Endothelial cell of umbilical vein (primary cell): Measurements from ENCODE around the gene AHCY. TPM values are rescaled to one million over a fixed set of nuclear protein-coding genes. Genes with fewer than 3 reads are reported as not detected.

Experiments
- BruUV-seq: library from RNA; stranded (reverse); fragments of 400-500 nt; replicated peaks from 2 replicates; lab custom pipeline; 2021; lab: Mats Ljungman, UMichigan
- CTCF ChIA-PET: fragments of 300-600, 350-600 bp; sonication (Branson Sonifier 250); formaldehyde crosslinking; loops from one replicate; lab custom pipeline; 2021; ENCODE audit warnings: antibody characterized with exemption, inconsistent platforms; lab: Charles Lee
- POLR2A ChIA-PET: fragments of 300-600, 350-600 bp; sonication (Branson Sonifier 250); formaldehyde crosslinking; loops from one replicate; lab custom pipeline; 2021; ENCODE audit warnings: antibody characterized with exemption, inconsistent platforms; lab: Charles Lee
- DNase-seq: peaks from one replicate; pipeline ENCODE4 v3.0.0-alpha.2; 2011; ENCODE audit warnings: low read depth, low spot score
- FAIRE-seq: peaks from 2 replicates; lab custom pipeline; 2011; peaks lifted over from hg19 to GRCh38; lab: Jason Lieb, UNC
- H2AFZ ChIP-seq: 2 replicates; pipeline ENCODE4 v1.6.0; 2012; ENCODE audit warnings: low read depth, low read length, control low read depth, inconsistent platforms
- H3K27ac ChIP-seq: 2 replicates; pipeline ENCODE4 v1.5.1; 2011; ENCODE audit warnings: low read depth, mild to moderate bottlenecking, control low read depth, low read length, moderate library complexity; ENCODE audit not compliant: insufficient read depth
- H3K27me3 ChIP-seq, 2 experiments: 2 replicates each; pipeline versions ENCODE4 v1.6.0 to v1.6.1; 2011; ENCODE audit warnings: low read length in 2 of 2, mixed read lengths in 1 of 2; ENCODE audit not compliant: control insufficient read depth in 2 of 2, insufficient read depth in 2 of 2
- H3K36me3 ChIP-seq, 2 experiments: 2 replicates in 1 of 2; 3 replicates in 1 of 2; pipeline ENCODE4 v1.5.1; 2011; ENCODE audit warnings: low read length in 2 of 2, mild to moderate bottlenecking in 1 of 2, moderate library complexity in 1 of 2; ENCODE audit not compliant: control insufficient read depth in 2 of 2, insufficient read depth in 2 of 2; ENCODE audit errors: extremely low read depth in 1 of 2
- H3K4me1 ChIP-seq: 3 replicates; pipeline ENCODE4 v1.5.1; 2011; ENCODE audit warnings: mild to moderate bottlenecking, low read length; ENCODE audit not compliant: control insufficient read depth, insufficient read depth; ENCODE audit errors: extremely low read depth
- H3K4me2 ChIP-seq: 2 replicates; pipeline ENCODE4 v1.6.1; 2011; ENCODE audit warnings: low read length, control low read depth, mixed read lengths; ENCODE audit not compliant: insufficient read depth
- H3K4me3 ChIP-seq, 3 experiments: fragments of 200-600 bp in 1 of 3; sonication (generic), shearing (Covaris generic) in 1 of 3; replicated peaks in 1 of 3; 2 replicates each; pipeline ENCODE4 v1.5.1; 2011 to 2016; ENCODE audit warnings: control low read depth in 3 of 3, low read length in 3 of 3, mild to moderate bottlenecking in 2 of 3, inconsistent platforms in 1 of 3, low read depth in 1 of 3, moderate library complexity in 1 of 3; ENCODE audit not compliant: insufficient read depth in 1 of 3
- H3K79me2 ChIP-seq: 2 replicates; pipeline ENCODE4 v1.6.0; 2012; ENCODE audit warnings: low read length, inconsistent platforms; ENCODE audit not compliant: control insufficient read depth, insufficient read depth
- H3K9ac ChIP-seq: replicated peaks from 2 replicates; pipeline ENCODE3; 2011; ENCODE audit warnings: low read length, control low read depth; ENCODE audit not compliant: insufficient read depth; ENCODE audit errors: extremely low read depth
- H3K9me1 ChIP-seq: replicated peaks from 3 replicates; pipeline ENCODE4 v1.6.0; 2011; ENCODE audit warnings: mild to moderate bottlenecking, low read length; ENCODE audit not compliant: control insufficient read depth, insufficient read depth; ENCODE audit errors: extremely low read depth
- H3K9me3 ChIP-seq: replicated peaks from 2 replicates; pipeline ENCODE4 v1.5.1; 2012; ENCODE audit warnings: low read length, inconsistent platforms; ENCODE audit not compliant: control insufficient read depth, insufficient read depth
- H4K20me1 ChIP-seq: replicated peaks from 2 replicates; pipeline ENCODE3; 2011; ENCODE audit warnings: mild to moderate bottlenecking, low read length; ENCODE audit not compliant: control insufficient read depth, insufficient read depth; ENCODE audit errors: extremely low read depth
- CTCF ChIP-seq, 2 donors: IDR thresholded peaks; 1 replicate in 1 of 2; 2 replicates in 1 of 2; pipeline ENCODE4 v1.5.1; 2011; ENCODE audit warnings: low read length in 2 of 2, mild to moderate bottlenecking in 2 of 2, moderate library complexity in 2 of 2, control low read depth in 1 of 2, inconsistent platforms in 1 of 2, low read depth in 1 of 2; ENCODE audit not compliant: insufficient read depth in 1 of 2; ENCODE audit errors: extremely low read depth in 1 of 2
- EZH2 ChIP-seq: IDR thresholded peaks from 2 replicates; pipeline ENCODE4 v1.6.1; 2012; ENCODE audit warnings: borderline replicate concordance, low read depth, mild to moderate bottlenecking, moderate library complexity, low read length, inconsistent platforms; ENCODE audit not compliant: severe bottlenecking
- FOS ChIP-seq: IDR thresholded peaks from 2 replicates; pipeline ENCODE4 v1.6.1; 2011; ENCODE audit warnings: mild to moderate bottlenecking, low read length, moderate library complexity, borderline replicate concordance; ENCODE audit not compliant: insufficient read depth
- GATA2 ChIP-seq: IDR thresholded peaks from 2 replicates; pipeline ENCODE4 v1.7.0; 2011; ENCODE audit warnings: low read depth, mild to moderate bottlenecking, moderate library complexity, mixed read lengths, low read length; ENCODE audit not compliant: insufficient read length, insufficient read depth
- JUN ChIP-seq: IDR thresholded peaks from 2 replicates; pipeline ENCODE4 v1.6.1; 2011; ENCODE audit warnings: borderline replicate concordance, low read depth; ENCODE audit not compliant: insufficient read length, insufficient read depth
- POLR2A ChIP-seq: IDR thresholded peaks from 2 replicates; pipeline ENCODE4 v1.6.1; 2012; ENCODE audit warnings: low read depth, mild to moderate bottlenecking, control low read depth, low read length
- POLR2AphosphoS5 ChIP-seq: IDR thresholded peaks from 2 replicates; pipeline ENCODE4 v1.6.1; 2012; ENCODE audit warnings: low read depth, mild to moderate bottlenecking, control low read depth, low read length, moderate library complexity; ENCODE audit not compliant: insufficient read depth
- dilution Hi-C: fragments of 300-500 bp; cut with MboI; formaldehyde crosslinking; loops from one replicate; pipeline ENCODE4 v1.15.0; 2019; ENCODE audit warnings: low sequenced_read_pairs; ENCODE audit not compliant: extremely low pct_ligation_motif_present
- intact Hi-C: fragments of 100-400 bp; cut with micrococcal nuclease; formaldehyde crosslinking; loops from one replicate; pipeline ENCODE4 v1.10.0; 2022
- polyA plus RNA-seq, 4 experiments: library from polyadenylated mRNA; depleted of rRNA in 3 of 4; stranded (reverse) in 3 of 4; unstranded in 1 of 4; fragments of >200 nt; gene quantifications; 2 replicates each; pipeline versions ENCODE4 v1.2.1 to v1.2.3, GENCODE V29; 2011 to 2012; ENCODE audit warnings: missing spikeins in 1 of 4
- total RNA-seq: library from RNA; stranded (reverse); gene quantifications from 2 replicates; pipeline ENCODE4 v1.2.3, GENCODE V29; 2021

Gene AHCY
- total and polyA plus RNA-seq, 2 donors (not counting 3 experiments of a cell fraction or from before 2014, with no cell fraction given): 94.7 to 168 TPM

GRCh38 chr20:34232494-34233087 lies 70.6 kb downstream of the AHCY start:
- Histone ChIP-seq H3K9ac (no peak overlapping the region), H3K27ac (no peak overlapping the region), H2AFZ (no peak overlapping the region), H3K9me3 (no peaks in the 10 kb centered on the region), H3K36me3 (no peaks in the 10 kb centered on the region), H3K4me2 (no peak overlapping the region), H3K4me1 (no peaks in the 10 kb centered on the region), H3K9me1 (no peaks in the 10 kb centered on the region), H4K20me1 (no peaks in the 10 kb centered on the region), H3K4me3 (no peak overlapping the region), H3K27me3 (peaks cover 3 to 5% of the 10 kb centered on the region in 2 experiments), H3K79me2 (no peaks in the 10 kb centered on the region)
- intact Hi-C loops (no loop called here), dilution Hi-C loops (no loop called here)
- POLR2A ChIA-PET: no interaction called here
- TF ChIP-seq POLR2A (no peak), EZH2 (no peak), JUN (no peak), POLR2AphosphoS5 (no peak), GATA2 (no peak), FOS (no peak), CTCF (IDR thresholded peaks at IDR 0.05; ENCODE audit: extremely low read depth in 1 of 2, insufficient read depth in 1 of 2, low read depth in 1 of 2, low read length in 2 of 2) (no peak)
- DNase-seq: no peak
- BruUV-seq: no TSS peak
- no peak for FAIRE-seq
- CTCF ChIA-PET: interaction anchor here (0.6 to 1.6 kb wide), 2 partner anchors 42 to 202 kb away, joined by 4 to 6 read pairs; no protein-coding TSS in a partner anchor
